ENCODE measurements around the gene CTNNBL1.
"Not testable (repeated sequence)": the region's sequence is repeated elsewhere in the genome, so short reads cannot be mapped to it uniquely, and the experiment has no call there.

CTNNBL1 gene

GRCh38 chr20:37841971-37842370 is 148.1 kb downstream of the CTNNBL1 start:
- H3K4me1 Mint-ChIP-seq (ENCODE audit: low read depth): no peaks in the 10 kb centered on the region
- H3K27me3 Mint-ChIP-seq: no peaks in the 10 kb centered on the region
- no peaks in the 10 kb centered on the region for H3K9me3 Mint-ChIP-seq
- peaks cover 50% of the 10 kb centered on the region for H3K36me3 Mint-ChIP-seq (ENCODE audit: low read depth)
- H3K27ac Mint-ChIP-seq: no peak overlapping the region
- H3K4me3 Mint-ChIP-seq: no peak overlapping the region

DNA sequence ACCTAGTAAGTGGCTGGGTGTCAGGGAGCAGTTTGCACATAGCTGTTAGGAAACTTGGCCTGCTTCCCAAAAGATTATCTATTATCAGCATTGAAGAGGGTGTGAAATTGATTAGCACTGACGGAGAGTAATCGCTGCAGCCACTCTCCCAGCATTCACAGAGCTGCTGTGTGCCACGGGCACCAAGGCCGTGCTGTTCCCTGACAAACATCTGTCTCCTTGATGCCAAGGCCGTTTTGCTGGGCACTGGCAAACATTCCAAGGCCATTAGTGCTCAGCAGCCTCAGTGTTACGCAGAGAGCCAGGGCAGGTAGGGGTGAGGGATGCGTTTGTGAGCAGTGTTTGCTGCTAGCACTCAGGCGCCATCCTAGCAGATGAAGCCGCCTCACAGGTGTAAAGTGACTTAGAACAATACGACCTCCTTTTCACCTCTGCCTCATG is 151.4 kb downstream of the CTNNBL1 start:
- Mint-ChIP-seq H3K36me3 (ENCODE audit: low read depth) (peaks cover 70% of the 10 kb centered on the region), H3K27ac (no peak overlapping the region), H3K4me3 (no peak overlapping the region), H3K9me3 (no peaks in the 10 kb centered on the region), H3K27me3 (no peaks in the 10 kb centered on the region), H3K4me1 (ENCODE audit: low read depth) (no peaks in the 10 kb centered on the region)

- Mint-ChIP-seq H3K27ac (no peak overlapping the region), H3K4me1 (ENCODE audit: low read depth) (no peaks in the 10 kb centered on the region), H3K4me3 (no peak overlapping the region), H3K9me3 (no peaks in the 10 kb centered on the region), H3K27me3 (no peaks in the 10 kb centered on the region), H3K36me3 (ENCODE audit: low read depth) (peaks cover 67% of the 10 kb centered on the region)
These were observed 152.0 kb downstream of the CTNNBL1 start for GRCh38 chr20:37845878-37846277.

GRCh38 chr20:37846573-37846972 is 152.7 kb downstream of the CTNNBL1 start:
- H3K27ac Mint-ChIP-seq: no peak overlapping the region
- no peaks in the 10 kb centered on the region for H3K4me1 Mint-ChIP-seq (ENCODE audit: low read depth)
- H3K4me3 Mint-ChIP-seq: no peak overlapping the region
- peaks cover 67% of the 10 kb centered on the region for H3K36me3 Mint-ChIP-seq (ENCODE audit: low read depth)
- no peaks in the 10 kb centered on the region for H3K27me3 Mint-ChIP-seq
- no peaks in the 10 kb centered on the region for H3K9me3 Mint-ChIP-seq

DNA sequence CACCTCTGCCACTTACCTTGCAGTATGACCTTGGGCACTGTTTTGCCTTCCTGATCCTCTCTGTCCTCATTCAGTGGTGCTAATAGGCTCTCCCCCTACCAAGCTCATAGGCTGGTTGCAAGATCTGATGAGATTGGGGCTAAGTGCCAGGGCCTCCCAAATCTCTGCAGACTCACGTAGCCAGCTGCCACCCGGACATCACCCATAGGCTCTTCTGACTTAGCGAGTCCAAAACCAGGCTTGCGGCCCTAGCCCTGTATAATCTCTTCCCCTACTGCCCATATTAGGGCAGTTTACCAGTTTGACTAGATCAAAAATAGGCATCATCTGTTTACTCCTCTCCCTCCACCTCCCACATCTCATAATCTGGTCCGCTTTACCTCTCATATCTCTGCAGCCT is 154.9 kb downstream of the CTNNBL1 start:
- Mint-ChIP-seq H3K27me3 (no peaks in the 10 kb centered on the region), H3K4me1 (ENCODE audit: low read depth) (no peaks in the 10 kb centered on the region), H3K4me3 (no peak overlapping the region), H3K27ac (no peak overlapping the region), H3K9me3 (no peaks in the 10 kb centered on the region), H3K36me3 (ENCODE audit: low read depth) (peaks cover 63% of the 10 kb centered on the region)

DNA sequence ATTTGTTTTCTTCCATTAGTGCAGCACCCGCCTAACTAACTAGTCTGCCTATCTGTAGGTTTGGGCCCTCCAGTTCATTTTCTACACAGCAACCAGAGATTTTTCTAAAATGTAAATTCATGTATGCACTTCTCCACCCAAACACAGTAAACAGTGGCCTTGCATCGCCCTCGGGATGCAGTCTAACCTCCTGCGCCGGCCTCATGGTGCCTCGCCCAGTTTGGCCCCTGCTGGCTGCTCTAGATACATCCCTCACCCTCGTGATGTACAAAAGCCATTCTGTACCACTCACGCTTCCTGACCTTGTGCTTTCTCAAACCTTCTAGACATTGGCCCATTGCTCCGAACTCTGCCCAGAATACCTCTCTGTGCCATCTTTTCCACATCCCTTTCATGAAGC is 155.3 kb downstream of the CTNNBL1 start:
- Mint-ChIP-seq H3K4me3 (no peak overlapping the region), H3K9me3 (no peaks in the 10 kb centered on the region), H3K36me3 (ENCODE audit: low read depth) (peaks cover 64% of the 10 kb centered on the region), H3K4me1 (ENCODE audit: low read depth) (no peaks in the 10 kb centered on the region), H3K27me3 (no peaks in the 10 kb centered on the region), H3K27ac (no peak overlapping the region)

DNA sequence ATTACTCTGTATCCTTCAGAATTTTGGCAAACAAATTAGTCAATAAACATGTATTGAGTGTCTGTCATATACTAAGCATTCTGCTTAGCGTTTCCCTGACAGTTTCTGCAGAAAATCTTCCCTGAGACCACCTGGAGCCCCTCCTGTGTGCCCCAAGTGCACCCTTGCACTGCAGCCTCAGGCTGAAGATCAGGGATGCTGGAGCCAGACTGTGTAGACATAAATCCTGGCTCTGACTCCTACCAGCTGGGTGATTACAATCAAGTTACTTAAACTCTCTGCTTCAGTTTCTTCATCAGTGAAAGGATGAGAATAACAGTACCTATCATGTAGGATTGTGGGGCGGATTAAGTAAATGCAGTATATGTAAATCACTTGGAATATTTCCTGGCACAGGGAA is 155.7 kb downstream of the CTNNBL1 start:
- Mint-ChIP-seq H3K9me3 (no peaks in the 10 kb centered on the region), H3K27ac (no peak overlapping the region), H3K27me3 (no peaks in the 10 kb centered on the region), H3K4me3 (no peak overlapping the region), H3K4me1 (ENCODE audit: low read depth) (no peaks in the 10 kb centered on the region), H3K36me3 (ENCODE audit: low read depth) (peaks cover 62% of the 10 kb centered on the region)

GRCh38 chr20:37850036-37850592 is 156.3 kb downstream of the CTNNBL1 start:
- H3K36me3 Mint-ChIP-seq (ENCODE audit: low read depth): peaks cover 59% of the 10 kb centered on the region
- no peak overlapping the region for H3K27ac Mint-ChIP-seq
- H3K4me1 Mint-ChIP-seq (ENCODE audit: low read depth): no peaks in the 10 kb centered on the region
- no peak overlapping the region for H3K4me3 Mint-ChIP-seq
- H3K27me3 Mint-ChIP-seq: no peaks in the 10 kb centered on the region
- no peaks in the 10 kb centered on the region for H3K9me3 Mint-ChIP-seq

DNA sequence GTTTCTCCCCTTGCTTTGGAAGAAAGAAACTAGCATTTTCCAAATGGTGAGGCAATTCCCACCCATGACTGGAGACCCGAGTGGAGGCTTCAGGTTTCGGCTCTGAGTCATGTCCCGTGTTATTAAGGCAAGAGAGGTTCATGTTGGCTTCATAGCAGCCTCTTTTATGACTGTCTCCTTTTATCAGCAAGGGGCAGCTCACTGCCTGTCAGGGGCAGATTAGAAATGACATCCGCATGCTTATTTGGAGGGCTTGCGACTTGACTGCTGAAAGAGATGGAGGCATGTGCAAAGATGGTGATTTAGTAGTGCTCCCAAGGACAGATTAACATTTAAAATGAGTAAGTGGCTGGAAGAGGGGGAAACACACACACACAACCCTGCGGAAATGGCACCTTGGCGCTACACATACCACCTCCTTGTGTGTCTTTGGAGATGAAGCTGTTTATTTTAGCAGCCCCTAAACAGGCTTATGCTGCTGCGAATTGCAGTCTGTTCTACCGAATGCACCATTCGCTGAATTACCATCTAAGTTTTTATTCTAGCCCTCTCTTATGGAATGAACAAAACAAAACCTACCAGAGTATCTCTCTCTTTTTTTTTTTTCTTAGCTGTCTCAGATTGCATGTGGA is 157.0 kb downstream of the CTNNBL1 start:
- Mint-ChIP-seq H3K9me3 (no peaks in the 10 kb centered on the region), H3K27me3 (no peaks in the 10 kb centered on the region), H3K36me3 (ENCODE audit: low read depth) (peaks cover 60% of the 10 kb centered on the region), H3K27ac (no peak overlapping the region), H3K4me1 (ENCODE audit: low read depth) (no peaks in the 10 kb centered on the region), H3K4me3 (no peak overlapping the region)

GRCh38 chr20:37852666-37853065 is 158.8 kb downstream of the CTNNBL1 start:
- no peak overlapping the region for H3K27ac Mint-ChIP-seq
- no peaks in the 10 kb centered on the region for H3K27me3 Mint-ChIP-seq
- no peak overlapping the region for H3K4me3 Mint-ChIP-seq
- H3K36me3 Mint-ChIP-seq (ENCODE audit: low read depth): peaks cover 51% of the 10 kb centered on the region
- H3K9me3 Mint-ChIP-seq: no peaks in the 10 kb centered on the region
- no peaks in the 10 kb centered on the region for H3K4me1 Mint-ChIP-seq (ENCODE audit: low read depth)

DNA sequence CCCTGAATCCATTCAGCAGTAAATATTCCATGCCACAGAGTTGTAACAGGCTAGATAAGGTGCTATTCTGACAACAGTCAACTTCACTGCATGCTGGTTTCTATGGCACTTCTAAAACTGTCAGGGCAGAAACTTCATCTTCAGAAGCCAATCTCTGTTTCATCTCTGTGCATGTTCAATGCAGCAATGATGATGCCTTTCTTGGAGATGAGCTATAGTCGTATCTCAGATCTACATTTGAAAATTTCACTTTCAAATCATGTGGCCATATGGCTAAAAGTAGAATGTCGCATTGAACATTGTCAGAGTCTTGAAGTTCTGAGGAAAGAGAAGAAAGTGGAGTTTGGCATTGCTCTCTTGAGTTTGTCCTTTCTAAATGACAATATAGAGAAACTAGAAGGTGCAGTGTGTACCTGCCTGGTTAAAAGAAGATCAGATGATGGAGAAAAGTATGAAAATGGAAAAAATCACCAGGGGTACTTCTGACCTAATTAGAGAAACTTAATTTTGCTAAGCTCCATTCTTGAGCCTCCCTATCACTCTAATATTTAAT is 160.1 kb downstream of the CTNNBL1 start:
- peaks cover 49% of the 10 kb centered on the region for H3K36me3 Mint-ChIP-seq (ENCODE audit: low read depth)
- H3K27ac Mint-ChIP-seq: no peak overlapping the region
- H3K9me3 Mint-ChIP-seq: no peaks in the 10 kb centered on the region
- H3K4me3 Mint-ChIP-seq: no peak overlapping the region
- H3K4me1 Mint-ChIP-seq (ENCODE audit: low read depth): no peaks in the 10 kb centered on the region
- H3K27me3 Mint-ChIP-seq: no peaks in the 10 kb centered on the region

- Mint-ChIP-seq H3K36me3 (ENCODE audit: low read depth) (peaks cover 49% of the 10 kb centered on the region), H3K27ac (peak overlapping the region; percentile 17)
- H3K4me3 Mint-ChIP-seq; H3K4me1 Mint-ChIP-seq (ENCODE audit: low read depth); H3K27me3 Mint-ChIP-seq; H3K9me3 Mint-ChIP-seq: not testable (repeated sequence)
These were observed 162.2 kb downstream of the CTNNBL1 start for GRCh38 chr20:37856034-37856433.

GRCh38 chr20:37856932-37857660 is 163.3 kb downstream of the CTNNBL1 start:
- no peak overlapping the region for H3K4me3 Mint-ChIP-seq
- no peaks in the 10 kb centered on the region for H3K9me3 Mint-ChIP-seq
- H3K27me3 Mint-ChIP-seq: no peaks in the 10 kb centered on the region
- H3K27ac Mint-ChIP-seq: no peak overlapping the region
- no peaks in the 10 kb centered on the region for H3K4me1 Mint-ChIP-seq (ENCODE audit: low read depth)
- H3K36me3 Mint-ChIP-seq (ENCODE audit: low read depth): peaks cover 46% of the 10 kb centered on the region

GRCh38 chr20:37859406-37860171 is 165.8 kb downstream of the CTNNBL1 start:
- Mint-ChIP-seq H3K27ac (no peak overlapping the region), H3K4me1 (ENCODE audit: low read depth) (no peaks in the 10 kb centered on the region), H3K4me3 (no peak overlapping the region), H3K27me3 (no peaks in the 10 kb centered on the region), H3K36me3 (ENCODE audit: low read depth) (peaks cover 50% of the 10 kb centered on the region), H3K9me3 (no peaks in the 10 kb centered on the region)

DNA sequence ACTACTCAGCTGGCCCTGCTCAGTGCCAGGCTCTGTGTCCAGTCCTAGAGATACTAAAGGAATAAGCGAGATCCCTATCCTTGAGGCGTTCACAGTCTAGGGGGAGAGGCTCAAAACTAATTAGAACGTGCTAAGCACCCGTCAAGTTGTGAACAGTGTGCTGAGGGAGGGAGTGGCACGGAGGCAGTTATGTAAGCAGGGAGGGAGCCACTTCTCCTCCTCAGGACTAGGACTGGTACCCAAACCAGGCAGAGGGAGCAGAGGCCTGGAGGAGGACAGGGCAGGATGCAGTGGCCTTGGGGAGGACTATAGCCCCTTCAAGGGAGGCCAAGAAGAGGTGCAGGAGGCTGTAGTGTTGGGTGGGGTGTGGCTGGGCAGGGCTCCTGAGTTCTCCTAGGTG is 169.5 kb downstream of the CTNNBL1 start:
- no peaks in the 10 kb centered on the region for H3K9me3 Mint-ChIP-seq
- peaks cover 37% of the 10 kb centered on the region for H3K36me3 Mint-ChIP-seq (ENCODE audit: low read depth)
- H3K4me1 Mint-ChIP-seq (ENCODE audit: low read depth): no peaks in the 10 kb centered on the region
- H3K27me3 Mint-ChIP-seq: no peaks in the 10 kb centered on the region
- H3K4me3 Mint-ChIP-seq: no peak overlapping the region
- H3K27ac Mint-ChIP-seq: no peak overlapping the region
